Measurements from ENCODE around the gene MBIP. TPM values are rescaled to one million over a fixed set of nuclear protein-coding genes. Genes with fewer than 3 reads are reported as not detected.

Gene MBIP
- total and polyA plus RNA-seq, 9 donors, result 18.4 to 35.2 (median 25.3) TPM

DNA sequence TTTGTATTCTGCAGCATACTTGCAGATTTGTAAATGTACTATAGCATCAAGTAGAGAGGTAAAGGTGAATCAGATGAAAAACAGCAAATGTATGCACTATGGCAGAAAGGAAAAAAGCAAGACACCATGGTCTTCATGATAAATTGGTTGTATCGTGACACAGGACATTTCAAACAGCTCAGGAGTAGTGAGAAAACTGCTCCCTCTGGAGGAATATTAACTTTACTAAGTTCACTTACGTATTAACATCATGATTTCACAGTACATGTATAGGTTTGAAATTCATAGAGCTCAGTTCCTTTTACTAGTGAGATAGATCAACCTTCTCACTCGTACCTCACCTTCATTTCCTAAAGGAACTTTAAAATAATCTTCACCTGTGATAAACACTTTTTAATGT is 6.5 kb downstream of the MBIP start:
- Histone ChIP-seq H3K36me3 (no peaks in the 10 kb centered on the region), H3K27ac (no peak overlapping the region), H3K27me3 (no peaks in the 10 kb centered on the region), H3K9me3 (no peaks in the 10 kb centered on the region), H3K4me1 (ENCODE audit: insufficient read depth) (no peaks in the 10 kb centered on the region), H3K4me3 (no peak overlapping the region)
- DNase-seq, result no peak
- TF ChIP-seq, protein P1, sequence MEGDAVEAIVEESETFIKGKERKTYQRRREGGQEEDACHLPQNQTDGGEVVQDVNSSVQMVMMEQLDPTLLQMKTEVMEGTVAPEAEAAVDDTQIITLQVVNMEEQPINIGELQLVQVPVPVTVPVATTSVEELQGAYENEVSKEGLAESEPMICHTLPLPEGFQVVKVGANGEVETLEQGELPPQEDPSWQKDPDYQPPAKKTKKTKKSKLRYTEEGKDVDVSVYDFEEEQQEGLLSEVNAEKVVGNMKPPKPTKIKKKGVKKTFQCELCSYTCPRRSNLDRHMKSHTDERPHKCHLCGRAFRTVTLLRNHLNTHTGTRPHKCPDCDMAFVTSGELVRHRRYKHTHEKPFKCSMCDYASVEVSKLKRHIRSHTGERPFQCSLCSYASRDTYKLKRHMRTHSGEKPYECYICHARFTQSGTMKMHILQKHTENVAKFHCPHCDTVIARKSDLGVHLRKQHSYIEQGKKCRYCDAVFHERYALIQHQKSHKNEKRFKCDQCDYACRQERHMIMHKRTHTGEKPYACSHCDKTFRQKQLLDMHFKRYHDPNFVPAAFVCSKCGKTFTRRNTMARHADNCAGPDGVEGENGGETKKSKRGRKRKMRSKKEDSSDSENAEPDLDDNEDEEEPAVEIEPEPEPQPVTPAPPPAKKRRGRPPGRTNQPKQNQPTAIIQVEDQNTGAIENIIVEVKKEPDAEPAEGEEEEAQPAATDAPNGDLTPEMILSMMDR (IDR thresholded peaks at IDR 0.05), result no peak
- TF ChIP-seq POLR2A (IDR thresholded peaks at IDR 0.05) (no peak), EP300 (IDR thresholded peaks at IDR 0.05) (no peak)
- intact Hi-C loops (cut with DNase I), result no loop called here
- 87 to 91% (median 89%) methylated on average over 3 of the region's 3 CpGs for WGBS, 3 donors

DNA sequence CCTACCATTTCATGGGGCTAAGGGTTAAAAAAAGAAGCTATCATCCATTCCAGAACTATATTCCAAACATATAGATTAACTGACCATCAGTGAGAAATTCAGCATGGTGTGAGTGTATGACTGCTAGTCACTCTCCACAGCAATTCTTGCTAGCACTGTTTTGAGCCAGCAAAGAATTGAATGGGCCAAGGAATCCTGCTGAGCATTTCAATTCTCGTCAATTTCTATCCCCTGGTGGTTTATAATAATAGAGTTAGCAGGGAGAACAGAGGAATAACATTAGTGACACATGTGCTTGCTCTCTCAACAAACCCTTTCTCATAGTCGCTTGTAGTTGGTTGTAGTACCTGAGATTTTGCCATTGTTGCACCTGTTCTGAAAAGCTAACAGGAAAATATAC is 7.2 kb downstream of the MBIP start:
- intact Hi-C loops (cut with DNase I), result no loop called here
- DNase-seq, result no peak
- Histone ChIP-seq H3K9me3 (no peaks in the 10 kb centered on the region), H3K4me3 (no peak overlapping the region), H3K27ac (no peak overlapping the region), H3K27me3 (no peaks in the 10 kb centered on the region), H3K4me1 (ENCODE audit: insufficient read depth) (no peaks in the 10 kb centered on the region), H3K36me3 (no peaks in the 10 kb centered on the region)
- TF ChIP-seq, protein P1 (IDR thresholded peaks at IDR 0.05), result no peak
- TF ChIP-seq POLR2A (IDR thresholded peaks at IDR 0.05), result no peak
- TF ChIP-seq EP300 (IDR thresholded peaks at IDR 0.05), result no peak
- 85 to 93% (median 91%) methylated on average over 2 of the region's 2 CpGs for WGBS, 3 donors

- H3K9me3 ChIP-seq, result no peaks in the 10 kb centered on the region
- no peak for TF ChIP-seq POLR2A (IDR thresholded peaks at IDR 0.05)
- TF ChIP-seq, protein P1 (IDR thresholded peaks at IDR 0.05), result no peak
- H3K4me1 ChIP-seq (ENCODE audit: insufficient read depth), result no peaks in the 10 kb centered on the region
- WGBS, 3 donors, result 91 to 93% (median 93%) methylated on average over 2 of the region's 2 CpGs
- H3K36me3 ChIP-seq, result no peaks in the 10 kb centered on the region
- no peaks in the 10 kb centered on the region for H3K27me3 ChIP-seq
- intact Hi-C loops (cut with DNase I), result no loop called here
- H3K4me3 ChIP-seq, result no peak overlapping the region
- DNase-seq, result no peak
- no peak overlapping the region for H3K27ac ChIP-seq
Observed at GRCh38 chr14:36306836-36307235, 13.6 kb downstream of the MBIP start.

DNA sequence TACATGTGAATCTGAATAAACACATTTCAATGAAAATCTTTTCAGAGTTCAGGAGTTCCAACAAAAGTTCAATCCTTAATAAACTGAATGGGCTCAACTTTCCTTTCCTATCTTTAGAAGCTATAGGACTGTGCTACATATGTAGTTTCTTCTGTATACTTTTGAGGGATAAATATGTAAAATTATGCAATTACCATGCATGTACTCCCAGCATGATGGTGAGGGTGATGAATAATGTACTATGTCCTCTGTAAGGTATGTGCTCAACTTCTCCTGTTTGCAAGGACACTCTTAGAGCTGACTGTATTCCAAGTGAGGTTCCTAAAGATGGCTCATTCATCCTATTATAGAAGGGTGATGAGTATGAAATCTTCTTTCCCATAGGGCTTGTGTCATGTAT is 15.5 kb downstream of the MBIP start:
- TF ChIP-seq, protein P1 (IDR thresholded peaks at IDR 0.05), result no peak
- TF ChIP-seq EP300 (IDR thresholded peaks at IDR 0.05), result no peak
- no peak for TF ChIP-seq POLR2A (IDR thresholded peaks at IDR 0.05)
- no peaks in the 10 kb centered on the region for H3K27me3 ChIP-seq
- DNase-seq, result no peak
- H3K36me3 ChIP-seq, result no peaks in the 10 kb centered on the region
- no peak overlapping the region for H3K4me3 ChIP-seq
- no peaks in the 10 kb centered on the region for H3K9me3 ChIP-seq
- H3K4me1 ChIP-seq (ENCODE audit: insufficient read depth), result no peaks in the 10 kb centered on the region
- H3K27ac ChIP-seq, result no peak overlapping the region
- intact Hi-C loops (cut with DNase I), result no loop called here

GRCh38 chr14:36303960-36304359 is 16.5 kb downstream of the MBIP start:
- H3K36me3 ChIP-seq, result no peaks in the 10 kb centered on the region
- WGBS, 3 donors, result 67 to 81% (median 67%) methylated on average over 4 of the region's 4 CpGs
- no peak for DNase-seq
- H3K9me3 ChIP-seq, result no peaks in the 10 kb centered on the region
- H3K27me3 ChIP-seq, result no peaks in the 10 kb centered on the region
- intact Hi-C loops (cut with DNase I), result no loop called here
- H3K27ac ChIP-seq, result no peak overlapping the region
- TF ChIP-seq POLR2A (IDR thresholded peaks at IDR 0.05), result no peak
- TF ChIP-seq EP300 (IDR thresholded peaks at IDR 0.05), result no peak
- TF ChIP-seq, protein P1 (IDR thresholded peaks at IDR 0.05), result no peak
- no peaks in the 10 kb centered on the region for H3K4me1 ChIP-seq (ENCODE audit: insufficient read depth)
- no peak overlapping the region for H3K4me3 ChIP-seq

All from ovary (tissue), 9 donors.